NCI-H2171 (cell line): Measurements from ENCODE around the gene MLLT3.

Experiments used
- DNase-seq: peaks from one replicate; lab custom pipeline; 2025; lab: John Stamatoyannopoulos, UW

MLLT3 gene

GRCh38 chr9:20302197-20302596, 320.1 kb downstream of the MLLT3 start:
- DNase-seq, result no peak

GRCh38 chr9:20300430-20301115, 321.7 kb downstream of the MLLT3 start:
- DNase-seq, result no peak

GRCh38 chr9:20297646-20298084, 324.6 kb downstream of the MLLT3 start:
- no peak for DNase-seq

GRCh38 chr9:20295555-20295954, 326.7 kb downstream of the MLLT3 start:
- DNase-seq, result no peak

GRCh38 chr9:20294046-20294750, 328.1 kb downstream of the MLLT3 start:
- DNase-seq, result no peak

GRCh38 chr9:20292002-20292401, 330.3 kb downstream of the MLLT3 start:
- DNase-seq, result no peak
